K562 (cell line): ENCODE data around the gene GPR4. TPM values are rescaled to one million over a fixed set of nuclear protein-coding genes. Genes with fewer than 3 reads are reported as not detected.

Experiments used
- CTBP1 ChIP-seq: fragments of 450-650 bp; IDR thresholded peaks from 2 replicates; pipeline ENCODE4 v1.6.1; 2016; ENCODE audit warnings: borderline replicate concordance
- EWSR1 ChIP-seq: fragments of 450-650 bp; IDR thresholded peaks from 2 replicates; pipeline ENCODE4 v1.6.1; 2018; ENCODE audit warnings: borderline replicate concordance, mild to moderate bottlenecking, low read depth, moderate library complexity; ENCODE audit not compliant: partially characterized antibody
- HINFP ChIP-seq: fragments of 450-650 bp; conservative IDR thresholded peaks from 2 replicates; pipeline ENCODE4 v1.6.1; 2016; ENCODE audit warnings: missing genetic modification characterization, low read depth, mild to moderate bottlenecking, control low read depth, missing compliant biosample characterization
- IRF9 ChIP-seq: fragments of 450-650 bp; IDR thresholded peaks from 2 replicates; pipeline ENCODE4 v1.6.1; 2016; ENCODE audit warnings: missing biosample characterization, missing genetic modification characterization
- NR0B1 ChIP-seq: fragments of 450-650 bp; IDR thresholded peaks from one replicate; pipeline ENCODE4 v1.6.1; 2018; ENCODE audit warnings: mild to moderate bottlenecking, moderate library complexity; ENCODE audit not compliant: partially characterized antibody
- PKNOX1 ChIP-seq: fragments of 450-650 bp; IDR thresholded peaks from 2 replicates; pipeline ENCODE4 v1.6.1; 2016
- RFX5 ChIP-seq: IDR thresholded peaks from 2 replicates; pipeline ENCODE4 v1.6.1; 2011; ENCODE audit warnings: low read depth, mild to moderate bottlenecking, improper control_type of control experiment, low read length
- SRSF3 ChIP-seq: fragments of 200-400 bp; formaldehyde crosslinking; IDR thresholded peaks from 2 replicates; pipeline ENCODE4 v1.6.1; 2016; ENCODE audit warnings: mild to moderate bottlenecking, low read length, moderate library complexity; ENCODE audit not compliant: insufficient read depth
- ZNF318 ChIP-seq, 2 experiments: fragments of 450-650 bp; IDR thresholded peaks; 2 replicates each; pipeline ENCODE4 v1.6.1; 2016; ENCODE audit warnings: mild to moderate bottlenecking in 2 of 2, borderline replicate concordance in 1 of 2, low read depth in 1 of 2, moderate library complexity in 1 of 2
- ZNF586 ChIP-seq: fragments of 450-650 bp; formaldehyde crosslinking; conservative IDR thresholded peaks from 2 replicates; pipeline ENCODE4 v1.4.0; 2020; ENCODE audit warnings: mild to moderate bottlenecking, moderate library complexity
- ZNF76 ChIP-seq: fragments of 250-450 bp; sonication (Bioruptor Pico); IDR thresholded peaks from 2 replicates; pipeline ENCODE4 v1.4.0; 2020; ENCODE audit warnings: mild to moderate bottlenecking, moderate library complexity, borderline replicate concordance
- ZSCAN29 ChIP-seq: fragments of 450-650 bp; IDR thresholded peaks from 2 replicates; pipeline ENCODE4 v1.6.1; 2017
- polyA plus RNA-seq, 8 experiments: library from polyadenylated mRNA; depleted of rRNA in 4 of 8; stranded (reverse) in 5 of 8; unstranded in 3 of 8; fragments of >200 nt; fragmentation: Nextera tagmentation in 2 of 8; fragmentation: Illumina TruSeq in 1 of 8; extraction: Ambion mirVana in 2 of 8; extraction: Trizol in 1 of 8; gene quantifications; 2 replicates each; pipeline versions ENCODE4 v1.2.1 to v1.2.3, GENCODE V29; 2011 to 2014; ENCODE audit warnings: inconsistent platforms in 1 of 8, missing spikeins in 1 of 8
- total RNA-seq, 7 experiments: library from RNA; depleted of rRNA in 6 of 7; stranded (reverse); fragments of >200 nt in 6 of 7; fragmentation: Illumina TruSeq in 2 of 7; extraction: Trizol in 2 of 7; gene quantifications; 2 replicates each; pipeline versions ENCODE4 v1.2.1 to v1.2.3, GENCODE V29; 2011 to 2021; ENCODE audit warnings: low replicate concordance in 1 of 7

The GPR4 gene
- total and polyA plus RNA-seq, 9 of the 15 experiments (the other 6 are each of a cell fraction or from before 2014, with no cell fraction given) = 0.03 to 0.09 (median 0.04) TPM; not detected in 5

- TF ChIP-seq ZNF318 (IDR thresholded peaks at IDR 0.05; ENCODE audit: borderline replicate concordance in 1 of 2, low read depth in 1 of 2) = no peak
- no peak for TF ChIP-seq ZNF76 (CRISPR knock-in tag)
- peak; percentile 65; the same call in 1 of the 2 replicates for TF ChIP-seq RFX5
- TF ChIP-seq CTBP1 = peak; percentile 74
- TF ChIP-seq EWSR1 = no peak
- peak; percentile 90 for TF ChIP-seq ZSCAN29
- no peak for TF ChIP-seq IRF9
- no peak for TF ChIP-seq NR0B1
- TF ChIP-seq PKNOX1 = peak; percentile 69
- TF ChIP-seq ZNF586 (CRISPR knock-in tag) = no peak
- TF ChIP-seq SRSF3 = no peak
- no peak for TF ChIP-seq HINFP (tag)
These were observed 43.8 kb upstream of the GPR4 start (continued) for GRCh38 chr19:45645631-45646344.
